Suprapubic skin (tissue), 2 donors: Measurements from ENCODE around the gene C14orf119.

Experiments
- EP300 ChIP-seq: sonication (generic); formaldehyde crosslinking; IDR thresholded peaks from one replicate; pipeline ENCODE4 v1.6.1; 2017; ENCODE audit warnings: antibody characterized with exemption
- POLR2A ChIP-seq, 2 donors: fragments of 450-650 bp; IDR thresholded peaks; one replicate each; pipeline ENCODE4 v1.6.1; 2017; ENCODE audit warnings: antibody characterized with exemption in 2 of 2, mild to moderate bottlenecking in 2 of 2, moderate library complexity in 2 of 2

- TF ChIP-seq POLR2A (IDR thresholded peaks at IDR 0.05) (no peak), EP300 (no peak)
These were observed 25.4 kb downstream of the C14orf119 start for GRCh38 chr14:23120541-23121251.
